HEK293 (cell line): ENCODE measurements around the gene OTOS.

Experiments
- CTCF ChIP-seq: fragments of 450-650 bp; formaldehyde crosslinking; IDR thresholded peaks from 2 replicates; pipeline ENCODE4 v1.5.1; 2016; ENCODE audit warnings: missing biosample characterization, missing genetic modification characterization
- ELK4 ChIP-seq: IDR thresholded peaks from 2 replicates; pipeline ENCODE4 v1.6.1; 2011; ENCODE audit warnings: mild to moderate bottlenecking, low read depth, low read length, borderline replicate concordance
- ZBTB10 ChIP-seq: fragments of 450-650 bp; formaldehyde crosslinking; IDR thresholded peaks from 2 replicates; pipeline ENCODE4 v1.5.1; 2016; ENCODE audit warnings: missing biosample characterization, missing genetic modification characterization
- ZBTB17 ChIP-seq: fragments of 450-650 bp; formaldehyde crosslinking; IDR thresholded peaks from 2 replicates; pipeline ENCODE4 v1.5.1; 2016; ENCODE audit warnings: missing biosample characterization, missing genetic modification characterization
- ZNF184 ChIP-seq: fragments of 450-650 bp; IDR thresholded peaks from 2 replicates; pipeline ENCODE4 v1.5.1; 2018; ENCODE audit warnings: missing biosample characterization, mild to moderate bottlenecking, missing genetic modification characterization
- ZNF518A ChIP-seq: fragments of 450-650 bp; formaldehyde crosslinking; conservative IDR thresholded peaks from 2 replicates; pipeline ENCODE4 v1.5.1; 2016; ENCODE audit warnings: low read depth, missing biosample characterization, missing genetic modification characterization
- ZNF704 ChIP-seq: fragments of 450-650 bp; formaldehyde crosslinking; IDR thresholded peaks from 2 replicates; pipeline ENCODE4 v1.5.1; 2016; ENCODE audit warnings: missing biosample characterization, missing genetic modification characterization

GRCh38 chr2:240105982-240106381 is 34.5 kb downstream of the OTOS start:
- TF ChIP-seq ZNF518A (tag by site-specific recombination) (no peak), ZBTB10 (tag by site-specific recombination) (no peak), ZBTB17 (no peak), ZNF184 (tag by site-specific recombination) (no peak), ZNF704 (tag by site-specific recombination) (no peak), ELK4 (no peak), CTCF (no peak)
